GM12865 (cell line): ENCODE results near the gene MDH2.
"Not testable (repeated sequence)": the region's sequence is repeated elsewhere in the genome, so short reads cannot be mapped to it uniquely, and the experiment has no call there.

Experiments used
- DNase-seq: peaks from one replicate; pipeline ENCODE4 v3.0.0; 2010; ENCODE audit warnings: low read depth
- H3K4me3 ChIP-seq: 2 replicates; pipeline ENCODE4 v1.5.1; 2011; ENCODE audit warnings: mild to moderate bottlenecking, low read depth, low read length, control low read depth
- CTCF ChIP-seq: IDR thresholded peaks from 2 replicates; pipeline ENCODE4 v1.5.1; 2011; ENCODE audit warnings: low read length, control low read depth, low read depth, inconsistent platforms; ENCODE audit not compliant: insufficient read depth; ENCODE audit errors: missing control alignments

The MDH2 gene

GRCh38 chr7:76057813-76058145 lies 9.9 kb downstream of the MDH2 start:
- TF ChIP-seq CTCF, result no peak
- DNase-seq, result no peak
- no peak overlapping the region for H3K4me3 ChIP-seq

GRCh38 chr7:76058745-76059144 lies 10.8 kb downstream of the MDH2 start:
- DNase-seq, H3K4me3 ChIP-seq: not testable (repeated sequence)

- no peak overlapping the region for H3K4me3 ChIP-seq
- TF ChIP-seq CTCF, result no peak
- DNase-seq, result no peak
These were observed 12.9 kb downstream of the MDH2 start for GRCh38 chr7:76060842-76061241.

- DNase-seq, result no peak
- no peak overlapping the region for H3K4me3 ChIP-seq
- no peak for TF ChIP-seq CTCF
These were observed 14.3 kb downstream of the MDH2 start for GRCh38 chr7:76062254-76062653.

- no peak overlapping the region for H3K4me3 ChIP-seq
- DNase-seq, result no peak
- TF ChIP-seq CTCF, result no peak
These were observed 15.2 kb downstream of the MDH2 start for GRCh38 chr7:76063114-76063513.

GRCh38 chr7:76063525-76063924 lies 15.6 kb downstream of the MDH2 start:
- no peak overlapping the region for H3K4me3 ChIP-seq
- TF ChIP-seq CTCF, result no peak
- no peak for DNase-seq

- no peak overlapping the region for H3K4me3 ChIP-seq
- TF ChIP-seq CTCF, result no peak
- DNase-seq, result no peak
These were observed 16.5 kb downstream of the MDH2 start for GRCh38 chr7:76064208-76064970.
